ENCODE measurements around the gene LRRC75A. TPM values are rescaled to one million over a fixed set of nuclear protein-coding genes. Genes with fewer than 3 reads are reported as not detected.

Gene LRRC75A
- total and polyA plus RNA-seq, 2 experiments from 2014 or later, result 9.0 to 23.1 TPM

- Histone ChIP-seq H3K4me1 (ENCODE audit: low read depth) (peaks cover 4% of the 10 kb centered on the region), H3K27me3 (no peaks in the 10 kb centered on the region), H3K27ac (no peak overlapping the region), H3K9me3 (ENCODE audit: low read depth) (no peaks in the 10 kb centered on the region), H3K4me3 (no peak overlapping the region), H3K36me3 (no peaks in the 10 kb centered on the region)
- TF ChIP-seq CTCF (IDR thresholded peaks at IDR 0.05; ENCODE audit: low read depth, low read length), result no peak
- DNase-seq (ENCODE audit: low read depth in 1 of 2, low spot score in 1 of 2), result no peak
Observed at GRCh38 chr17:16427020-16427419, 65.0 kb downstream of the LRRC75A start.

GRCh38 chr17:16425698-16426659, 66.0 kb downstream of the LRRC75A start:
- H3K27me3 ChIP-seq, result no peaks in the 10 kb centered on the region
- no peaks in the 10 kb centered on the region for H3K9me3 ChIP-seq (ENCODE audit: low read depth)
- H3K4me1 ChIP-seq (ENCODE audit: low read depth), result peaks cover 4% of the 10 kb centered on the region
- H3K4me3 ChIP-seq, result no peak overlapping the region
- no peak for TF ChIP-seq CTCF (IDR thresholded peaks at IDR 0.05; ENCODE audit: low read depth, low read length)
- DNase-seq (ENCODE audit: low read depth in 1 of 2, low spot score in 1 of 2), result no peak
- no peaks in the 10 kb centered on the region for H3K36me3 ChIP-seq
- no peak overlapping the region for H3K27ac ChIP-seq

GRCh38 chr17:16425202-16425601, 66.8 kb downstream of the LRRC75A start:
- peaks cover 4% of the 10 kb centered on the region for H3K4me1 ChIP-seq (ENCODE audit: low read depth)
- no peak for DNase-seq (ENCODE audit: low read depth in 1 of 2, low spot score in 1 of 2)
- no peaks in the 10 kb centered on the region for H3K9me3 ChIP-seq (ENCODE audit: low read depth)
- H3K27ac ChIP-seq, result no peak overlapping the region
- H3K36me3 ChIP-seq, result no peaks in the 10 kb centered on the region
- no peaks in the 10 kb centered on the region for H3K27me3 ChIP-seq
- H3K4me3 ChIP-seq, result no peak overlapping the region
- no peak for TF ChIP-seq CTCF (IDR thresholded peaks at IDR 0.05; ENCODE audit: low read depth, low read length)

GRCh38 chr17:16423226-16423872, 68.6 kb downstream of the LRRC75A start:
- H3K9me3 ChIP-seq (ENCODE audit: low read depth), result no peaks in the 10 kb centered on the region
- H3K27me3 ChIP-seq, result no peaks in the 10 kb centered on the region
- H3K4me3 ChIP-seq, result no peak overlapping the region
- H3K27ac ChIP-seq, result no peak overlapping the region
- H3K4me1 ChIP-seq (ENCODE audit: low read depth), result peaks cover 10% of the 10 kb centered on the region
- no peak for DNase-seq (ENCODE audit: low read depth in 1 of 2, low spot score in 1 of 2)
- no peaks in the 10 kb centered on the region for H3K36me3 ChIP-seq
- TF ChIP-seq CTCF (IDR thresholded peaks at IDR 0.05; ENCODE audit: low read depth, low read length), result no peak

GRCh38 chr17:16422416-16422815, 69.6 kb downstream of the LRRC75A start:
- no peak for TF ChIP-seq CTCF (IDR thresholded peaks at IDR 0.05; ENCODE audit: low read depth, low read length)
- Histone ChIP-seq H3K27ac (no peak overlapping the region), H3K27me3 (no peaks in the 10 kb centered on the region), H3K36me3 (no peaks in the 10 kb centered on the region), H3K4me3 (no peak overlapping the region), H3K9me3 (ENCODE audit: low read depth) (no peaks in the 10 kb centered on the region), H3K4me1 (ENCODE audit: low read depth) (peaks cover 8% of the 10 kb centered on the region)
- no peak for DNase-seq (ENCODE audit: low read depth in 1 of 2, low spot score in 1 of 2)

Measured in cardiac muscle cell (in vitro differentiated cells and primary cell).